Skeletal muscle tissue (tissue), 4 donors: ENCODE results near the gene WBP2NL. TPM values are rescaled to one million over a fixed set of nuclear protein-coding genes. Genes with fewer than 3 reads are reported as not detected.

Experiments used
- H3K27ac ChIP-seq: one replicate; pipeline ENCODE4 v1.7.0; 2013; ENCODE audit warnings: mild to moderate bottlenecking, low read depth, low read length, inconsistent platforms
- H3K27me3 ChIP-seq, 3 donors: one replicate each; pipeline ENCODE4 v1.7.0; 2013; ENCODE audit warnings: low read length in 3 of 3; ENCODE audit not compliant: control insufficient read depth in 3 of 3, insufficient read depth in 3 of 3
- H3K36me3 ChIP-seq, 3 donors: one replicate each; pipeline ENCODE4 v1.7.0; 2013; ENCODE audit warnings: low read length in 3 of 3; ENCODE audit not compliant: control insufficient read depth in 3 of 3, insufficient read depth in 3 of 3
- H3K4me1 ChIP-seq, 3 donors: one replicate each; pipeline ENCODE4 v1.7.0; 2013; ENCODE audit warnings: low read length in 3 of 3, mild to moderate bottlenecking in 3 of 3; ENCODE audit not compliant: control insufficient read depth in 3 of 3, insufficient read depth in 3 of 3
- H3K4me3 ChIP-seq, 3 donors: one replicate each; pipeline ENCODE4 v1.7.0; 2013; ENCODE audit warnings: low read length in 3 of 3
- H3K9ac ChIP-seq, 3 donors: one replicate each; pipeline ENCODE4 v1.7.0; 2013; ENCODE audit warnings: low read length in 3 of 3, mild to moderate bottlenecking in 3 of 3, moderate library complexity in 2 of 3, low read depth in 1 of 3
- H3K9me3 ChIP-seq, 3 donors: one replicate each; pipeline ENCODE4 v1.7.0; 2013; ENCODE audit warnings: low read length in 3 of 3; ENCODE audit not compliant: control insufficient read depth in 3 of 3
- total RNA-seq: library from RNA; depleted of rRNA; stranded (reverse); fragments of >200 nt; gene quantifications from one replicate; pipeline ENCODE4 v1.2.3, GENCODE V29; 2014
- donor health status: Osteomylitis.

Gene WBP2NL
- total RNA-seq, 1 donor from 2014 or later, result 1.6 TPM

GRCh38 chr22:42022162-42022847 is 23.7 kb downstream of the WBP2NL start:
- H3K27ac ChIP-seq, result no peak overlapping the region

DNA sequence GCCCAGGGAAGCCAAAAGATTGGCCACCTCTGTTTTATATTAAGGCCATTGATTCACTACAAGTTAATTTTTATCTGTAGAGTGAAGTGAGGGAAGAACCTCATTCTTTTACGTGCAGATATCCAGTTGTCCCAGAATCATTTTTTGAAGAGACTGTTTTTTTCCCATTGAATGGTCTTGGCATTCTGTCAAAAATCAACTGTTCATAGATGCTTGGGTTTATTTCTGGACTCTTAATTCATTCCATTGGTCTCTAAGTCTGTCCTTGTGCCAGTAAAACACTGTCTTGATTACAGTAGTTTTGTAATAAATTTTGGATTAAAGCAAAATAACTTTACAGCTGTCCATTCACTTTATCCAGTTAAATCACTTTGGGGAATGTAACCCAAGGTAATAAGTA is 26.8 kb downstream of the WBP2NL start:
- Histone ChIP-seq H3K9ac (no peak overlapping the region), H3K4me1 (peaks cover 0 to 1% (median 0%) of the 10 kb centered on the region in 3 donors), H3K27ac (no peak overlapping the region), H3K9me3 (no peaks in the 10 kb centered on the region), H3K4me3 (no peak overlapping the region), H3K36me3 (no peaks in the 10 kb centered on the region), H3K27me3 (no peaks in the 10 kb centered on the region)

More at GRCh38 chr22:42022162-42022847, 23.7 kb downstream of the WBP2NL start:
- Histone ChIP-seq H3K4me3 (no peak overlapping the region), H3K9me3 (no peaks in the 10 kb centered on the region), H3K36me3 (no peaks in the 10 kb centered on the region), H3K27me3 (no peaks in the 10 kb centered on the region), H3K4me1 (no peaks in the 10 kb centered on the region), H3K9ac (no peak overlapping the region)

- no peak overlapping the region for H3K4me3 ChIP-seq
- no peaks in the 10 kb centered on the region for H3K36me3 ChIP-seq
- peaks cover 0 to 7% (median 5%) of the 10 kb centered on the region in 3 donors for H3K4me1 ChIP-seq
- no peaks in the 10 kb centered on the region for H3K9me3 ChIP-seq
- H3K9ac ChIP-seq, result no peak overlapping the region
- no peak overlapping the region for H3K27ac ChIP-seq
- no peaks in the 10 kb centered on the region for H3K27me3 ChIP-seq
Measured at GRCh38 chr22:42026705-42027104, 28.1 kb downstream of the WBP2NL start.

DNA sequence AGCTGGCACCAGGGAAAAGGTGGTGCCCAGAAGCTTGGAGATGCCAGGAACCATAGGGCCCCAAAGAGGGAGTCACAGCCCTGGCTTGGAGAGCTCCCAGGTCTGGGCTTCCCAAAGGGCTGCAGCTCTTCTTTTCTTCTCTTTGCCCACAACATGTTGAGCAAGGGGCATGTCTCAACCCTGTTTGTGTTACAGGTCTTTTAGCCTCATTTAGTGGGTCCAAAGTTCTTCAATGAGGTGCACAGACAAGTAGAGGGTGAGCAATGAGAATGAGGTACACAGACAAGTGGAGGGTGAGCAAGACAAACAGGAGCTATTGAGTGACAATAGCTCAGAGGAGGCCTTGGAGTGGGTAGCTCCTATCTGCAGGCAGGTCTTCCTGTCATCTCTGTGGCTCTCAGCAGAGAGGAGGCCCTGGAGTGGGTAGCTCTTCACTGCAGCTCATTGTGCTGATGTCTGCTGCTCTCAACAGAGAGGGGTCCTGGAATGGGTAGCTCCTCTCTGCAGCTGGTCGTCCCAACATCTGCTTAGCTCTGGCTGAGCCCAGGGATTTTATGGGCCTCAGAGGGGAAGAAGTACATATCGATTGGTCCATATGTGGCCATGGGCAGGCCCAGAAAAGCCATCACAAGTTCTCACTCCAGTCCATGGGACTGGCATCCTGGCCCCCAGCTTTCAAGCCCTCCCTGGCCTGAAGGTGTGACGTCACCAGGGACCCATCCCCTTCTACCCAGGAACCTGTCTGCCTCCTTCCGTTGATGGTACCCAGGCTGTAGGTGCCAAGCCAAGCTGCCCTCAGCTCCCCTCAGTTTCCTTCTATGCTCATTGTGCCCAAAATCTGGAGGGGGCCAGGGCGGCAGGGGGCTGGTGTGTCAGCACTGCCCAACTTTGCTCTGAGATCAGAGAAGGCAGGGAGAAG is 34.9 kb downstream of the WBP2NL start:
- H3K27me3 ChIP-seq, result no peaks in the 10 kb centered on the region
- H3K9me3 ChIP-seq, result no peaks in the 10 kb centered on the region
- no peak overlapping the region for H3K27ac ChIP-seq
- H3K9ac ChIP-seq, result no peak overlapping the region
- peaks cover 0 to 7% (median 5%) of the 10 kb centered on the region in 3 donors for H3K4me1 ChIP-seq
- no peaks in the 10 kb centered on the region for H3K36me3 ChIP-seq
- H3K4me3 ChIP-seq, result no peak overlapping the region

DNA sequence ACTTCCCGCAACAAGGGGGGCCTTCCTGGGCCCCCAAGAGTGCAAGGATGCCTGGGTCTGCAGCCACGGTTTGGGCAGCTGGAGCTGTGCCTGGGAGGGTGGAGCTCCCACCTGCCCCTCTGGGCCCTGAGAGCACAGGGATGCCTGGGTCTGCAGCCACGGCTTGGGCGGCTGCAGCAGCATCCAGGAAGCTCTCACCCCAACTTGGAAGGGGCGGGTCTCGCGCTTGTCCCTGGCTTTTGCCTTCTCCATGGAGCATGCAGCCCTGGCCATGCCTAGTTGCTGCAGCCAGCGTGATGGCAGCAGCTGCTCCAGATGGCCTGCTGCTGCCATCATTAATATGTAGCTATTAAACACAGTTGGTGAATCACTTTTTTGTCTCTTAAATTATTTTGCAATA is 36.7 kb downstream of the WBP2NL start:
- Histone ChIP-seq H3K27ac (no peak overlapping the region), H3K4me3 (no peak overlapping the region), H3K36me3 (no peaks in the 10 kb centered on the region), H3K27me3 (no peaks in the 10 kb centered on the region), H3K9ac (no peak overlapping the region), H3K4me1 (peaks cover 0 to 7% (median 5%) of the 10 kb centered on the region in 3 donors), H3K9me3 (no peaks in the 10 kb centered on the region)

DNA sequence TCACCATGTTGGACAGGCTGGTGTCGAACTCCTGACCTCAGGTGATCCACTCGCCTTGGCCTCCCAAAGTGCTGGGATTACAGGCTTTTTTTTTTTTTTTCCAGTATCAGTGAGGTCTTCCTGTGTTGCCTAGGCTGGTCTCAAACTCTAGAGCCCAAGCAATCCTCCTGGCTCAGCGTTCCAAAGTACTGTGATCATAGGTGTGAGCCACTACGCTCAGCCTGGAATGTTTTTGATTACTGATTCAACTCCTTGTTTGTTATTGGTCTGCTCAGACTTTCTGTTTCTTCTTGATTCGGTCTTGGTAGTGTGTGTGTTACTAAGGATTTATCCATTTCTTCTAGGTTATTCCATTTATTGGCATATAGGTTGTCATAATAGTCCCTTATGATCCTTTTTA is 40.7 kb downstream of the WBP2NL start:
- Histone ChIP-seq H3K4me3 (no peak overlapping the region), H3K9me3 (peaks cover 0 to 4% (median 0%) of the 10 kb centered on the region in 3 donors), H3K27me3 (no peaks in the 10 kb centered on the region), H3K36me3 (peaks cover 0 to 5% (median 2%) of the 10 kb centered on the region in 3 donors), H3K27ac (no peak overlapping the region), H3K4me1 (no peaks in the 10 kb centered on the region), H3K9ac (no peak overlapping the region)

GRCh38 chr22:42041784-42042183 is 43.2 kb downstream of the WBP2NL start:
- no peak overlapping the region for H3K27ac ChIP-seq
- H3K4me3 ChIP-seq, result no peak overlapping the region
- no peaks in the 10 kb centered on the region for H3K4me1 ChIP-seq
- H3K9ac ChIP-seq, result no peak overlapping the region
- H3K36me3 ChIP-seq, result peaks cover 0 to 5% (median 2%) of the 10 kb centered on the region in 3 donors
- peaks cover 0 to 4% (median 0%) of the 10 kb centered on the region in 3 donors for H3K9me3 ChIP-seq
- H3K27me3 ChIP-seq, result no peaks in the 10 kb centered on the region

DNA sequence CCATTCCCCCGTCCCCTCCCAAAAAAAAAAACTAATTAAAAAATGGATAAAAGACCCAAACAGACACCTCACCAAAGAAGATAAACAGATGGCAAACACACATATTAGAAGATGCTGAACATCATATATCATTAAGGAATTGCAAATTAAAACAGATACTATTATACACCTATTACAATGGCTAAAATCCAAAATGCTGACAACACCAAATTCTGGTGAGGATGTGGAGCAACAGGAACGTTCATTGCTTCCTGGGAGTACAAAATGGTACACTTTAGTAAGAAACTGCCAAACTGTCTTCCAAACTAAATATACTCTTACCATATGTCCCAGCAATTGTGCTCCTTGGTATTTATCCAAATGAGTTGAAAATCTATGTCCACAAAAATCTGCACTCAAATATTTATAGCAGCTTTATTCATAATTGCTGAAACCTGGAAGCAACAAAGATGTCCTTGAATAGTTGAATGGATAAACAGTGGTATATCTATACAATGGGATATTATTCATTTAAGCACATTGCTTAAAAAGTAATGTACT is 52.1 kb downstream of the WBP2NL start:
- H3K36me3 ChIP-seq, result no peaks in the 10 kb centered on the region
- H3K9me3 ChIP-seq, result no peaks in the 10 kb centered on the region
- H3K27me3 ChIP-seq, result no peaks in the 10 kb centered on the region
- no peaks in the 10 kb centered on the region for H3K4me1 ChIP-seq
- no peak overlapping the region for H3K27ac ChIP-seq
- no peak overlapping the region for H3K4me3 ChIP-seq
- H3K9ac ChIP-seq, result no peak overlapping the region

GRCh38 chr22:42052765-42053164 is 54.2 kb downstream of the WBP2NL start:
- Histone ChIP-seq H3K27ac (no peak overlapping the region), H3K36me3 (no peaks in the 10 kb centered on the region), H3K27me3 (no peaks in the 10 kb centered on the region), H3K4me3 (no peak overlapping the region), H3K4me1 (no peaks in the 10 kb centered on the region), H3K9me3 (peaks cover 0 to 6% (median 0%) of the 10 kb centered on the region in 3 donors), H3K9ac (no peak overlapping the region)
